ENCODE data around the gene VWA5A. TPM values are rescaled to one million over a fixed set of nuclear protein-coding genes. Genes with fewer than 3 reads are reported as not detected.
A peak's percentile ranks its signal among the peaks of the same experiment; 100 is the strongest.

VWA5A gene
- total RNA-seq, 6 experiments from 2014 or later = 3.5 to 9.0 (median 5.8) TPM

GRCh38 chr11:124108156-124108555 lies 7.1 kb upstream of the VWA5A start:
- Histone ChIP-seq H3K27ac (no peak overlapping the region), H3K9me3 (no peaks in the 10 kb centered on the region), H3K36me3 (no peaks in the 10 kb centered on the region), H3K4me1 (no peaks in the 10 kb centered on the region), H3K4me3 (no peak overlapping the region), H3K27me3 (no peaks in the 10 kb centered on the region)
- TF ChIP-seq POLR2A (IDR thresholded peaks at IDR 0.05) = no peak
- peak; percentile 8 to 24 (median 20) for TF ChIP-seq CTCF (IDR thresholded peaks at IDR 0.05)
- intact Hi-C loops (cut with DNase I) = no loop called here
- ATAC-seq = peak; percentile 40 to 75 (median 44)
- DNase-seq = peak in 1 of 3 donors; percentile 34
- 5% methylated on average over 1 of the region's 1 CpG for WGBS (ENCODE audit: insufficient coverage, low coverage, low lambda C conversion rate, missing lambda C conversion rate)

DNA sequence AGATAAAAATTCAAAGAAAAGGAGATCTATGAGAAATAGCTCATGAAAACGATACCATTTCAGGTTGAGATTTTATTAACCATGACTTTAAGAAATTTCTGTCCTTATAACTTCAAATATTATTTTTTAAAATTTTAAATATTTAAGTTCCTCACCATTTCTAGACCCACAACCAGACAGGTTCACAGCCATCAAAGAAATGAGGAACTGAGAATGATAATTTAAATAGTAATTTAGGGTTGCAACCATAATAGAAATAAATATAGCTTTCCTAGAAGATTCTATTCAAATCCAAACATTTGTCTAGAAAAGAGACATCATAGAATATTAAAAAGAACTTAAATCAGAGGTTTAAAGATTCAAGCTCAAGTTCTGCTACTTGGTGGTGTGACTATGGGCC lies 5.9 kb upstream of the VWA5A start:
- no peak overlapping the region for H3K27ac ChIP-seq
- no peak for TF ChIP-seq POLR2A (IDR thresholded peaks at IDR 0.05)
- no peak for TF ChIP-seq CTCF (IDR thresholded peaks at IDR 0.05)
- no peaks in the 10 kb centered on the region for H3K4me1 ChIP-seq
- H3K27me3 ChIP-seq = no peaks in the 10 kb centered on the region
- ATAC-seq (no peak), DNase-seq (no peak)
- no peaks in the 10 kb centered on the region for H3K36me3 ChIP-seq
- H3K4me3 ChIP-seq = no peak overlapping the region
- 54% methylated on average over 1 of the region's 1 CpG for WGBS (ENCODE audit: insufficient coverage, low coverage, low lambda C conversion rate, missing lambda C conversion rate)
- H3K9me3 ChIP-seq = no peaks in the 10 kb centered on the region
- intact Hi-C loops (cut with DNase I) = no loop called here

DNA sequence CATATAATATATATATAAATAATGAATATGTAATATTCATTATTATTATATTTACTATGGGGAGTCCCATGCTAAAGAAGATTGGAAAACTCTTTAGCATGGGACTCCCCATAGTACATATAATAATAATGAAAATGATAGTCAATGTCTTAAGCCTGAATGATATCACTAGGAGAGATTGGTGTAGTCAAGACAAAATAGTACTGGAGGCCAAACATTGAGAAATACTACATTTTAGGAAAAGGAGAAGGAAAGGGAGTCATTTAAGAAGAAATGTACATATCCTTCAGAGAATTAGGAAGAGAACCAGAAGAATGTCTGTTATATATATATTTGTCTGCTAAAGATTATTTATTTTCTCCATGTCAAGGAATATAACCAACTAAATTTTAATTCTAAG lies 5.0 kb upstream of the VWA5A start:
- H3K27me3 ChIP-seq = no peaks in the 10 kb centered on the region
- ATAC-seq (no peak), DNase-seq (no peak)
- no peaks in the 10 kb centered on the region for H3K9me3 ChIP-seq
- H3K27ac ChIP-seq = no peak overlapping the region
- intact Hi-C loops (cut with DNase I) = no loop called here
- H3K4me1 ChIP-seq = no peaks in the 10 kb centered on the region
- H3K36me3 ChIP-seq = no peaks in the 10 kb centered on the region
- H3K4me3 ChIP-seq = no peak overlapping the region
- TF ChIP-seq CTCF (IDR thresholded peaks at IDR 0.05) (no peak), POLR2A (IDR thresholded peaks at IDR 0.05) (no peak)

DNA sequence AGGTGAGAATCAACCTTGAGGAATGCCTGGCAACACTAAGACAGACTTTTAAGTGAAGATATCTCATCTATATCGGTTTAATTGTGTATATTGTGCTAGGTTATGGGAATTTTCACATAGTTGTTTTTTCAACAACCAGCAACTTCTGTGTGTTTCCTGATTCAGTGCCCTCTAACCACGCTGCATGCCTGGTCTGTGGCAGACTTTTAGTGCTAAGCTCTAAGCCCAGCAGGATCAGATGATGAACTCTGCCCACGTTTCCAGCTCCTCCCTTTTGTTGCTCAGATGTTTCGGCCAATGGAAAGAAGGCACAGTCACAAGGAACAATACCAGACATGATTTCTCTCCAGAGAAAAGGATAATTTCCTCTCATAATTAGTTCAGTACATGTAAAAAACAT lies 1.4 kb upstream of the VWA5A start:
- Histone ChIP-seq H3K9me3 (no peaks in the 10 kb centered on the region), H3K4me1 (peaks cover 0 to 8% (median 0%) of the 10 kb centered on the region in 4 donors), H3K36me3 (peaks cover 0 to 4% (median under 1%) of the 10 kb centered on the region in 4 donors), H3K27ac (no peak overlapping the region), H3K4me3 (no peak overlapping the region), H3K27me3 (no peaks in the 10 kb centered on the region)
- no peak for TF ChIP-seq CTCF (IDR thresholded peaks at IDR 0.05)
- no peak for TF ChIP-seq POLR2A (IDR thresholded peaks at IDR 0.05)
- no peak for DNase-seq
- intact Hi-C loops (cut with DNase I) = no loop called here
- WGBS (ENCODE audit: insufficient coverage, low coverage, low lambda C conversion rate, missing lambda C conversion rate) = 41% methylated on average over 4 of the region's 4 CpGs
- no peak for ATAC-seq
